NCI-H524 treated with DMSO at 0.1 percent for 48 hours (cell line): Measurements from ENCODE around the gene STAT6.
A peak's percentile ranks its signal among the peaks of the same experiment; 100 is the strongest.
"Not testable (repeated sequence)": the region's sequence is repeated elsewhere in the genome, so short reads cannot be mapped to it uniquely, and the experiment has no call there.

Experiments used
- DNase-seq: peaks from one replicate; lab custom pipeline; 2025; lab: John Stamatoyannopoulos, UW

The STAT6 gene

DNA sequence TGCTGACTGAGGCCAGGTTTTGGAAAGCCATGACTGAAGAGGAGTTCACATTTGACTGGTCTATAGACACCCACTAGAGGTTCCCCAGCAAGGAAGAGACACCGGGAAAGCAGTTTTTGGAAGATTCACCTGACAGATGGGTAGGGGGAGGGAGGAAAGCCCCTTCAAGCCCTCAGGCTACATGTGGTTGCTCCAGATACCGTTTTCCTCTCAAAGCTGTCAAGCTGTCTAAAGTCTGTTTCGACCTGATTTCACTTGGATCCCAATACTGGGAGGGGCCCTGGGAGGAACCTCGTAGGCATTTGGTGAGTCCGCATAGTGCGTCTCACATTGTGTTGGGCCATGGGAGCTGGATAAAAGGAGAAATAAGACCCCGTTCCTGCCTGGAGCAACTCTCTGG is 15.4 kb upstream of the STAT6 start:
- DNase-seq: peak; percentile 68

- DNase-seq: no peak
Measured at GRCh38 chr12:57126061-57126460, 14.9 kb upstream of the STAT6 start.

DNA sequence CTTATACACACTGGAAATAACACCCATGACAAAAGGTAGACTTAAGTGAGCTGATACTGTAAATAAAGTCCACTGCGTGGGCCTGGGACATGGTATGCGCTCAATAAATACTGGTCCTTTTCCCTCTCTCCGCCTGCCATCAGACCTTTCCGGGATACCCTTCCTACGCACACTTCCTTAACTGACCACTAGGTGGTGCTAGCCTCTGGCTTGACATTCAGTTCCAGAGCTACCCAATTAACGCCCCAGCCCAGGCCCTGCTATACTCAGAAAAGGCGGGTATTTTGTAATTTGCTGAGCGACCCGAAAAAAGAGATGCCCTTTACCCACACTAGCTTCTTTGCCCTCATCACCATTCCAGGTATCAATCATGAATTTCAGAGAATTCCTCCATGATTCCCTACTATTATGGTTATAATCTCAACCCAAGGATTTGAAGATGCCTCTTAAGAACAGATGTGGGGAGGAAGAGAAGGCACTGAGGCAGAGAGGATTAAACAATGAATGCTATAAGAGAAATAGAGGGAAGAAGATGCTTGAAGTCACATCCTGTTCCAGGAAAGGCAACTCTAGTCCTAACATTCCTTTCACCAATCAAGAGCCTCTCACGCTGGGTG is 13.2 kb upstream of the STAT6 start:
- peak; percentile 24 for DNase-seq

DNA sequence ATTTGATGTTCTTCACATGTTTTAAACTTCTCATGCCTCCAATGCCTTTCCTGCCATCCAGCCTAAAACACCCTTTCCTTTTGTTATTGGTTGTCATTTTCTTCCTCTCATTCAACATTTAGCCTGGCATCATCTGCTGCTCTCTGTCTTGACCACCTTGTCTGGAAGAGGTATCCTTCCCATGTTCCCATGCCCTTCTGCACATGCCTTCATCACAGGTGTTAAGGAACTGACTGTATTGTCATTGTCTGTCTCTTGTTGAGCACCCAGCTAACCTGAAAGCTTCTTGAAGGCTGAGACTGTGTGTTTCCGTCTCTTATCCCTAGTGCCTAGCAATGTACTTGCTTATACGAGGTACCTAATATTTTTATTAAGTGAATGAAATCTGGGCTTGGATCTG is 12.7 kb upstream of the STAT6 start:
- DNase-seq: no peak

- DNase-seq: not testable (repeated sequence)
Measured at GRCh38 chr12:57120718-57121117, 9.6 kb upstream of the STAT6 start.

DNA sequence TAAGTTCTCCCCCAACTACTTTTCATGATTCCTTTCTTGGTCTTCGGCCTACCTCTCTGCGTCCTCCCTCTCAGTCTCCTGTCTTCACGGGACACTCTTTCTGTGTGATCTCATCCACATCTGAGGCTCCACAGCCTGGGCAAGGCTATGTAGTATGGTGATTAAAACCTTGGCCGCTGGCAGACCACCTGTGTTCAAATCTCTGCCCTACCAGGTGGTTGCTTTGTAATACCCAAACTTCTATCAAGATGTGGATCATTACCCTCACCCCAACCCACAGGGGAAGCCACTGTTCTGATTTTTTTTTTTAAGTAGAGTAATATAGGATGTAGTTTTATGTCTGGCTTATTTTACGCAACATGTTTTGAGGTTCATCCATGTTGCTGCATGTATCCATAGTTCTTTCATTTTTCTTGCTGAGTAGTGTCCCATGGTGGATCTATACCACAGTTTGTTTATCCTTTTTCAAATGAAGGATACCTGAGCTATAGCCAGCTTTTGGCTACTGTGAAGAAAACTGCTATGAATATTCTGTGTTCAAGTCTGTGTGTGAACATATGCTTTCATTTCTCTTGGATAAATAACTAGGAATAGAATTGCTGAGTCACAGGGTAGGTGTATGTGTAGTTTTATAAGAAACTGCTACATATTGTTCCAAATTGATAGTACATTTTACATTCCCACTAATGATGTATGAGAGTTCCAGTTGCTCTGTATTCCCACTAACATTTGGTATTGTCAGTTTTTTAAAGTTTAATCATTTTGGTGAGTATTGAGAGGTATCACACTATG is 8.3 kb upstream of the STAT6 start:
- no peak for DNase-seq

GRCh38 chr12:57118711-57119271 is 7.6 kb upstream of the STAT6 start:
- DNase-seq: no peak

DNA sequence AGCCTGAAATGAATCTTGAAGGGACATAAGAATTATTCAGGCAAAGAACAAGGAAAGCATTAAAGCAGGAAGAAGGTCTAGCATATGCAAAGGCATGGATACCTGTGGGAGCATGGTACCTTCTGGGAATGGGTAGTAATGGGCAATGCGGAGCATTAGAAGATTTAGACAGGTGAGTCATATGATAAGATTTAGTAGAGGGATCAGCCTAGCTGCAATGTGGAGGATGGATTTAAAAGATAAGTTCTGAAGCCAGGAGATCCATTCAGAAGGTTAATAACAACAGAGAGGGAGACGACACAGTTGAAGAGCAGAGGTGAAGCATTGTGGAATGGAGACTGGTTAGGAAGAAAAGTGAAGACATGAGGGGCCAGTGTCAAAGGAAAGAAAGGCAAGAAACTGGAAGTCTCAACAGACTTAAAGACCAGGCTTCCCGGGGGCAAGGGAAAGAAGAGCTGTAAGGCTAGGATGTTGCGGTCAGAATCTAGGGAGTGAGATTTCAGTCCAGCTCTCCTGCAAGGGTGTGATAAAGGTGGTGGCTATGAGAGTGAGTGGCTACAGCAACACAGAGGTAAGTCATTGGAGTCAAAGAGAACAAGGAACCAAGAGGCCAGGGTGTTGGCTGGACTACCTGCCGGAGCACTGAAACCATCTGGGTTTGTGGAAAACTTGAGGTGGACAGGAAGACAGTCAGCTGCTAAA is 5.6 kb upstream of the STAT6 start:
- DNase-seq: no peak

GRCh38 chr12:57112492-57113294 is 1.5 kb upstream of the STAT6 start:
- no peak for DNase-seq

GRCh38 chr12:57110104-57111030 is 795 bp downstream of the STAT6 start:
- DNase-seq: no peak

- no peak for DNase-seq
Measured at GRCh38 chr12:57109207-57110103, 1.7 kb downstream of the STAT6 start.

DNA sequence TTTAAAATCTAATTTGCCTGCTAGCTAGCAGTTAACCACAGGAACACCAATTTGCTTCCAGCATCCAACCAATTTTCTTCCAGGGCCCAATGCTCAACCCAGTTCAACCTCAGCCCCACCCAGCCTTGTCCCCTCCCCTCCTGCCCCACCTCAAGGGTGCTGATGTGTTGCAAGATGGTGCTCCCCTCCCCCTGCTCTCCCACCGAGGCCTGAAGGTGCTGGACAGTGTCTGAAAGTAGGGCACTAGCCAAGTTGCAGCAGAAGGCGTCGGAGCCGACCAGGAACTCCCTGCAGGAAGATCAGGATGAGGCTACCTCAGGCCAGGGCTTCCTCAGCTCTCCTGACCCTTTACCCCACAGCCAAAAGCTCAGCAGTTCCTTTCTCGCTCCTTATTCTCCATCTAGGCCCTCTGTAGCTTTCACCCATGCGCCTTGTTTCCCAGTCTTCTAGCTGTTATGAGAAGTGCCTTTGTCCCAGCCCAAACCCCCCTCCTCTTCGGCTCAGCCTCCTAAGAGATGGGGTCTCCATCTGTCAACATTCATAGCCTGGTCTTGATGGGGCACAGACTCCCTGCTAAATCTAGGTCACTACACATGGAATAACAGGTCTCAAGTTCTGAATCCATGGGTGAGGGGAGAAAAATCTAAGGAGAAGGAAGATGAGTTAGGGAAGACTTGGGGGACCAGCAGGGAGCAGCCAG is 3.6 kb downstream of the STAT6 start:
- DNase-seq: no peak

GRCh38 chr12:57106021-57106708 is 5.0 kb downstream of the STAT6 start:
- no peak for DNase-seq

DNA sequence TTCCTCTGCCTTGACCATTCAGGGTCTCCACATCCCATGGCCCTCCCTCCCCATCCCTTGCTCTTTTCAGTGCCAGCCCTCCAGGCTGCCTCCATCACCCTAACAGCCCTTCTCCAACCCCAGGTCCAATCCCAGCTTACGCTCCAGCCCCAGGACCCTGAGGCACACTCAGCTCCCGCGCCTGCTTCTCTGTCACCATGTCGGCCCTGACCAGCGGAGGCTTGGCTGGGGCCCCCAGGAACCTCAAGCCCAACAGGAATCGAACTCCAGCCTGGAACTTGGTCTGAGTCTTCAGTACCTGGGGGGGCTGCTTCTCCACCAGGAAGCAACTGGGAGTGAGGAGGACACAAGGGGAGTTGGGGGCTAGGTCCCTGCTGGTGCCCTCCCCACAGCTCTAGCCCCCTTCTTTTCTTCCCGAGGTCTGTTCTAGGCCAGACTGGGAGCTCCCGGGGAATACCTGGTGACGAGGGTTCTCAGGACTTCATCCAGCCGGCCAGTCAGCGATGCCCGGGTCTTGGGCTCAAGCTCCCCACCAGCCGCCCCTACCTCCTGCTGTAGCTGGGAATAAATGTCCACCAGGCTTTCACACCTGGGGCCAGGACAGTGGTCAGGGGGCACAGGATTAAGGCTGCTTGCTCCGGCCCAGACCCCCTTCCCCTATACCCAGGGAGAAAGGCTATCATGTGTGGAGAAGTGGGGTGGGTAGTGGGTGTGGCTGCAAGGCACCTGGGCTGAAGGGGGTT is 6.0 kb downstream of the STAT6 start:
- DNase-seq: no peak

- no peak for DNase-seq
Measured at GRCh38 chr12:57104292-57104910, 6.8 kb downstream of the STAT6 start.

DNA sequence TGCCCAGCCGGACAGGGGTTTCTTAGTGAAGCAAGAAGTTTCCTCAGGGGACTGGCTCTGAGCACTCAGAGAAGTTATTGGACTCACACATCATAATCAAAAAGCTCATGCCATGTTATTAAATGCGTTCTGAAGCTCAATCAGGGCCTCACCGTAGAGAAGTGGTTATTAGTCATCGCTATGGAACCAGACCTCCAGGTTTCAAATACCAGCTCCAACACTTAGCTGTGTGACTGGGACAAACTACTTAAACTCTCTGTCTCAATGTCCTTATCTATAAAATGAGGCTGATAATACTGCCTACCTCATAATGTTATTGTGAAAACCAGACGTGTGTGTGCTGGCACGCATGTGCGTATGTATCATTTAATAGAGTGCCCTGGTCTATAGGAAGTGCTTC is 7.3 kb downstream of the STAT6 start:
- DNase-seq: no peak
